ENCODE measurements around the gene GPAT2.
"Not testable (repeated sequence)": the region's sequence is repeated elsewhere in the genome, so short reads cannot be mapped to it uniquely, and the experiment has no call there.

Gene GPAT2

GRCh38 chr2:96024336-96025193 lies 10.2 kb downstream of the GPAT2 start:
- DNase-seq (ENCODE audit: low read depth in 2 of 3, low spot score in 2 of 3) = no peak

- DNase-seq (ENCODE audit: low read depth in 2 of 3, low spot score in 2 of 3) = not testable (repeated sequence)
Measured at GRCh38 chr2:96023701-96024100, 11.0 kb downstream of the GPAT2 start.

GRCh38 chr2:96022701-96023447 lies 11.8 kb downstream of the GPAT2 start:
- DNase-seq (ENCODE audit: low read depth in 2 of 3, low spot score in 2 of 3) = peak in 2 of 3 experiments; percentile 22 to 37

GRCh38 chr2:96022126-96022525 lies 12.6 kb downstream of the GPAT2 start:
- DNase-seq (ENCODE audit: low read depth in 2 of 3, low spot score in 2 of 3) = not testable (repeated sequence)

GRCh38 chr2:96021142-96021541 lies 13.6 kb downstream of the GPAT2 start:
- not testable (repeated sequence) for DNase-seq (ENCODE audit: low read depth in 2 of 3, low spot score in 2 of 3)

GRCh38 chr2:96019909-96020590 lies 14.7 kb downstream of the GPAT2 start:
- not testable (repeated sequence) for DNase-seq (ENCODE audit: low read depth in 2 of 3, low spot score in 2 of 3)

GRCh38 chr2:96016321-96016720 lies 18.4 kb downstream of the GPAT2 start:
- not testable (repeated sequence) for DNase-seq (ENCODE audit: low read depth in 2 of 3, low spot score in 2 of 3)

GRCh38 chr2:96012792-96013264 lies 21.9 kb downstream of the GPAT2 start:
- not testable (repeated sequence) for DNase-seq (ENCODE audit: low read depth in 2 of 3, low spot score in 2 of 3)

GRCh38 chr2:96012086-96012791 lies 22.5 kb downstream of the GPAT2 start:
- not testable (repeated sequence) for DNase-seq (ENCODE audit: low read depth in 2 of 3, low spot score in 2 of 3)

- DNase-seq (ENCODE audit: low read depth in 2 of 3, low spot score in 2 of 3) = not testable (repeated sequence)
Measured at GRCh38 chr2:96011129-96011455, 23.6 kb downstream of the GPAT2 start.

GRCh38 chr2:96010320-96011128 lies 24.2 kb downstream of the GPAT2 start:
- peak; percentile 91 to 95 (median 95) for DNase-seq (ENCODE audit: low read depth in 2 of 3, low spot score in 2 of 3)

- DNase-seq (ENCODE audit: low read depth in 2 of 3, low spot score in 2 of 3) = not testable (repeated sequence)
Measured at GRCh38 chr2:96009833-96010232, 24.9 kb downstream of the GPAT2 start.

- not testable (repeated sequence) for DNase-seq (ENCODE audit: low read depth in 2 of 3, low spot score in 2 of 3)
Measured at GRCh38 chr2:96008051-96008450, 26.7 kb downstream of the GPAT2 start.

GRCh38 chr2:96006248-96006647 lies 28.5 kb downstream of the GPAT2 start:
- DNase-seq (ENCODE audit: low read depth in 2 of 3, low spot score in 2 of 3) = not testable (repeated sequence)

GRCh38 chr2:95992520-95993272 lies 42.0 kb downstream of the GPAT2 start:
- DNase-seq (ENCODE audit: low read depth in 2 of 3, low spot score in 2 of 3) = peak in 1 of 3 experiments; percentile 32

- DNase-seq (ENCODE audit: low read depth in 2 of 3, low spot score in 2 of 3) = not testable (repeated sequence)
Measured at GRCh38 chr2:95992102-95992501, 42.6 kb downstream of the GPAT2 start.

- DNase-seq (ENCODE audit: low read depth in 2 of 3, low spot score in 2 of 3) = not testable (repeated sequence)
Measured at GRCh38 chr2:95991351-95992094, 43.2 kb downstream of the GPAT2 start, which contains the start of gene ANKRD36C. TSS of gene ANKRD36C (minus strand) at chr2:95991824. CDS start at chr2:95991708, 116 bp downstream.

- DNase-seq (ENCODE audit: low read depth in 2 of 3, low spot score in 2 of 3) = not testable (repeated sequence)
Measured at GRCh38 chr2:95990884-95991283, 43.8 kb downstream of the GPAT2 start.
